ENCODE data around the gene ANKRD60. TPM values are rescaled to one million over a fixed set of nuclear protein-coding genes. Genes with fewer than 3 reads are reported as not detected.

ANKRD60 gene
- total RNA-seq, 1 experiment from 2014 or later = not detected

- ChIA-PET CTCF (interaction anchor here (2.1 to 3.4 kb wide), 2 partner anchors 25 to 591 kb away, joined by 5 to 14 read pairs; no protein-coding TSS in a partner anchor), POLR2A (no interaction called here)
- H3K9me3 Mint-ChIP-seq = 0 out of 2 replicates have a peak, but pooled peaks cover 2% of the 10 kb centered on the region
- no peak for TF ChIP-seq ARID4B (CRISPR knock-in tag; IDR thresholded peaks at IDR 0.05; ENCODE audit: borderline replicate concordance)
- TF ChIP-seq IRF2 (CRISPR knock-in tag; IDR thresholded peaks at IDR 0.05; ENCODE audit: borderline replicate concordance, low read depth) = no peak
- TF ChIP-seq SOX15 (CRISPR knock-in tag; IDR thresholded peaks at IDR 0.05) = no peak
- no peak for TF ChIP-seq AFF4 (CRISPR knock-in tag; IDR thresholded peaks at IDR 0.05; ENCODE audit: borderline replicate concordance)
- no peak for TF ChIP-seq NR1H2 (CRISPR knock-in tag; IDR thresholded peaks at IDR 0.05)
- no peak for TF ChIP-seq CDX4 (CRISPR knock-in tag; IDR thresholded peaks at IDR 0.05; ENCODE audit: borderline replicate concordance)
- TF ChIP-seq E2F5 (CRISPR knock-in tag; IDR thresholded peaks at IDR 0.05) = no peak
- no peak for TF ChIP-seq GABPB1 (CRISPR knock-in tag; IDR thresholded peaks at IDR 0.05)
- TF ChIP-seq ESRRA (CRISPR knock-in tag; IDR thresholded peaks at IDR 0.05; ENCODE audit: borderline replicate concordance) = no peak
- no peak for TF ChIP-seq ZNF317 (CRISPR knock-in tag; IDR thresholded peaks at IDR 0.05; ENCODE audit: borderline replicate concordance, low read depth)
- no peak for TF ChIP-seq NFATC4 (CRISPR knock-in tag; IDR thresholded peaks at IDR 0.05)
- no peak for TF ChIP-seq FOXP4 (CRISPR knock-in tag; IDR thresholded peaks at IDR 0.05)
- H3K4me1 Mint-ChIP-seq = peaks cover 4% of the 10 kb centered on the region
- no peaks in the 10 kb centered on the region for H3K36me3 Mint-ChIP-seq
- no peak overlapping the region for H3K4me3 Mint-ChIP-seq
- no peak overlapping the region for H3K27ac Mint-ChIP-seq
- no peaks in the 10 kb centered on the region for H3K27me3 Mint-ChIP-seq (ENCODE audit: low read depth)
- ATAC-seq (no peak), DNase-seq (ENCODE audit: low spot score) (no peak)
Observed at GRCh38 chr20:58213121-58213520, 15.3 kb downstream of the ANKRD60 start.

- DNase-seq (ENCODE audit: low spot score) (no peak), ATAC-seq (no peak)
- Mint-ChIP-seq H3K4me3 (no peak overlapping the region), H3K36me3 (no peaks in the 10 kb centered on the region), H3K4me1 (peaks cover 4% of the 10 kb centered on the region), H3K9me3 (no peaks in the 10 kb centered on the region), H3K27ac (no peak overlapping the region), H3K27me3 (ENCODE audit: low read depth) (no peaks in the 10 kb centered on the region)
- CTCF ChIA-PET = interaction anchor here (2.1 to 3.4 kb wide), 2 partner anchors 24 to 590 kb away, joined by 5 to 14 read pairs; no protein-coding TSS in a partner anchor
- POLR2A ChIA-PET = no interaction called here
- no peak for TF ChIP-seq E2F4 (CRISPR knock-in tag; IDR thresholded peaks at IDR 0.05; ENCODE audit: borderline replicate concordance, low read depth)
- no peak for TF ChIP-seq ERG (CRISPR knock-in tag; IDR thresholded peaks at IDR 0.05)
- no peak for TF ChIP-seq TP53 (CRISPR knock-in tag; IDR thresholded peaks at IDR 0.05)
- no peak for TF ChIP-seq NR1H2 (CRISPR knock-in tag; IDR thresholded peaks at IDR 0.05)
- no peak for TF ChIP-seq GABPB1 (CRISPR knock-in tag; IDR thresholded peaks at IDR 0.05)
- no peak for TF ChIP-seq ZNF317 (CRISPR knock-in tag; IDR thresholded peaks at IDR 0.05; ENCODE audit: borderline replicate concordance, low read depth)
- TF ChIP-seq ATF1 (CRISPR knock-in tag; IDR thresholded peaks at IDR 0.05) = no peak
Observed at GRCh38 chr20:58212636-58213035, 15.8 kb downstream of the ANKRD60 start.

All from WTC11 (cell line).